Right atrium auricular region (tissue), 2 donors: ENCODE measurements around the gene AKR7A3. TPM values are rescaled to one million over a fixed set of nuclear protein-coding genes. Genes with fewer than 3 reads are reported as not detected.
"Not testable (repeated sequence)": the region's sequence is repeated elsewhere in the genome, so short reads cannot be mapped to it uniquely, and the experiment has no call there.

Source experiments
- DNase-seq: peaks from one replicate; pipeline ENCODE4 v3.0.0-alpha.2; 2019; ENCODE audit warnings: low spot score
- H3K27ac ChIP-seq, 2 donors: fragments of 200-600 bp; sonication (generic); 1 replicate in 1 of 2; 2 replicates in 1 of 2; pipeline ENCODE4 v1.5.1; 2016 to 2019
- H3K27me3 ChIP-seq, 2 donors: fragments of 200-600 bp; sonication (generic); one replicate each; pipeline versions ENCODE4 v1.5.1 to v1.6.0; 2017 to 2019
- H3K36me3 ChIP-seq: fragments of 200-600 bp; sonication (generic); one replicate; pipeline ENCODE4 v1.5.1; 2016
- H3K4me1 ChIP-seq, 2 donors: fragments of 200-600 bp; sonication (generic); one replicate each; pipeline versions ENCODE4 v1.5.1 to v1.6.0; 2017 to 2019
- H3K4me3 ChIP-seq, 2 donors: fragments of 200-600 bp; sonication (generic); 1 replicate in 1 of 2; 2 replicates in 1 of 2; pipeline ENCODE4 v1.5.1; 2017 to 2019; ENCODE audit warnings: mild to moderate bottlenecking in 1 of 2, moderate library complexity in 1 of 2
- H3K9me3 ChIP-seq, 2 donors: fragments of 200-600 bp; sonication (generic); one replicate each; pipeline ENCODE4 v1.5.1; 2019
- total RNA-seq, 2 donors: library from RNA; depleted of rRNA; stranded (reverse); fragments of >200 nt; gene quantifications; one replicate each; pipeline ENCODE4 v1.1.0, GENCODE V29; 2016
- TF ChIP-seq, protein P1 (sequence below), 2 donors: fragments of 200-600 bp; sonication (generic); IDR thresholded peaks; one replicate each; pipeline ENCODE4 v1.5.1; 2019; ENCODE audit warnings: antibody characterized with exemption in 2 of 2

The AKR7A3 gene
- total RNA-seq, 2 donors from 2014 or later: 0.20 TPM; not detected in 1

- Histone ChIP-seq H3K27me3 (no peaks in the 10 kb centered on the region), H3K27ac (no peak overlapping the region), H3K4me1 (no peaks in the 10 kb centered on the region), H3K9me3 (peaks cover 0 to 12% of the 10 kb centered on the region in 2 donors), H3K36me3 (no peaks in the 10 kb centered on the region), H3K4me3 (no peak overlapping the region)
- no peak for DNase-seq
- TF ChIP-seq, protein P1, sequence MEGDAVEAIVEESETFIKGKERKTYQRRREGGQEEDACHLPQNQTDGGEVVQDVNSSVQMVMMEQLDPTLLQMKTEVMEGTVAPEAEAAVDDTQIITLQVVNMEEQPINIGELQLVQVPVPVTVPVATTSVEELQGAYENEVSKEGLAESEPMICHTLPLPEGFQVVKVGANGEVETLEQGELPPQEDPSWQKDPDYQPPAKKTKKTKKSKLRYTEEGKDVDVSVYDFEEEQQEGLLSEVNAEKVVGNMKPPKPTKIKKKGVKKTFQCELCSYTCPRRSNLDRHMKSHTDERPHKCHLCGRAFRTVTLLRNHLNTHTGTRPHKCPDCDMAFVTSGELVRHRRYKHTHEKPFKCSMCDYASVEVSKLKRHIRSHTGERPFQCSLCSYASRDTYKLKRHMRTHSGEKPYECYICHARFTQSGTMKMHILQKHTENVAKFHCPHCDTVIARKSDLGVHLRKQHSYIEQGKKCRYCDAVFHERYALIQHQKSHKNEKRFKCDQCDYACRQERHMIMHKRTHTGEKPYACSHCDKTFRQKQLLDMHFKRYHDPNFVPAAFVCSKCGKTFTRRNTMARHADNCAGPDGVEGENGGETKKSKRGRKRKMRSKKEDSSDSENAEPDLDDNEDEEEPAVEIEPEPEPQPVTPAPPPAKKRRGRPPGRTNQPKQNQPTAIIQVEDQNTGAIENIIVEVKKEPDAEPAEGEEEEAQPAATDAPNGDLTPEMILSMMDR (IDR thresholded peaks at IDR 0.05): no peak
These were observed 6.1 kb upstream of the AKR7A3 start for GRCh38 chr1:19294638-19295037.

DNA sequence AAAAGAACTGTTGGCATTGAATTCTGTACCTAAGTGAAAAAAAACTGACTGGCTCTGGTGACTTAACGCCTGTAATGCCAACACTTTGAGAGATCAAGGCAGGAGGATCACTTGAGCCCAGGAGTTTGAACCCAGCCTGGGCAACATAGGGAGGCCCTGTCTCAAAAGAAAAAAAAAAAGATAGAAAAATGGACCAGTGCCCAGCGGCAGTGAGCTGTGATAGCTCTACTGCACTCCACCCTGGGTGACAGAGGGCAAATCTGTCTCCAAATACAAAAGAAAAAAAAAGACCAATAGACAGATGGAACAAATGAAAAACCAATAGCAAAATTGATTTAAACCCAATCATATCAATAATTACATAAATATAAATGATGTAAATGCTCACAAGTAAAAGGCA lies 674 bp upstream of the AKR7A3 start:
- no peak for DNase-seq
- H3K27me3 ChIP-seq: no peaks in the 10 kb centered on the region
- H3K4me3 ChIP-seq: peak overlapping the region in 1 of 2 donors; percentile 46
- H3K27ac ChIP-seq: no peak overlapping the region
- H3K36me3 ChIP-seq: no peaks in the 10 kb centered on the region
- peaks cover 0 to 7% of the 10 kb centered on the region in 2 donors for H3K4me1 ChIP-seq
- TF ChIP-seq, protein P1 (IDR thresholded peaks at IDR 0.05): no peak
- peaks cover 0 to under 1% of the 10 kb centered on the region in 2 donors for H3K9me3 ChIP-seq

GRCh38 chr1:19287436-19288185 lies 959 bp downstream of the AKR7A3 start:
- H3K27me3 ChIP-seq: no peaks in the 10 kb centered on the region
- TF ChIP-seq, protein P1 (IDR thresholded peaks at IDR 0.05): no peak
- no peak for DNase-seq
- H3K36me3 ChIP-seq: no peaks in the 10 kb centered on the region
- no peaks in the 10 kb centered on the region for H3K9me3 ChIP-seq
- peaks cover 0 to 7% of the 10 kb centered on the region in 2 donors for H3K4me1 ChIP-seq
- H3K4me3 ChIP-seq: no peak overlapping the region
- H3K27ac ChIP-seq: no peak overlapping the region

GRCh38 chr1:19285807-19286206 lies 2.8 kb downstream of the AKR7A3 start:
- H3K27me3 ChIP-seq, H3K9me3 ChIP-seq, H3K27ac ChIP-seq, H3K4me3 ChIP-seq, H3K4me1 ChIP-seq, DNase-seq, H3K36me3 ChIP-seq: not testable (repeated sequence)

GRCh38 chr1:19285366-19285765 lies 3.2 kb downstream of the AKR7A3 start:
- not testable (repeated sequence) for DNase-seq

GRCh38 chr1:19284881-19285280 lies 3.7 kb downstream of the AKR7A3 start:
- H3K27me3 ChIP-seq: no peaks in the 10 kb centered on the region
- H3K4me3 ChIP-seq: no peak overlapping the region
- DNase-seq: no peak
- H3K4me1 ChIP-seq: peaks cover 0 to 7% of the 10 kb centered on the region in 2 donors
- H3K27ac ChIP-seq: no peak overlapping the region
- TF ChIP-seq, protein P1 (IDR thresholded peaks at IDR 0.05): no peak
- H3K36me3 ChIP-seq: no peaks in the 10 kb centered on the region
- no peaks in the 10 kb centered on the region for H3K9me3 ChIP-seq

More at GRCh38 chr1:19285366-19285765, 3.2 kb downstream of the AKR7A3 start:
- not testable (repeated sequence) for H3K27ac ChIP-seq, H3K27me3 ChIP-seq, H3K4me3 ChIP-seq, H3K4me1 ChIP-seq, H3K36me3 ChIP-seq, H3K9me3 ChIP-seq

DNA sequence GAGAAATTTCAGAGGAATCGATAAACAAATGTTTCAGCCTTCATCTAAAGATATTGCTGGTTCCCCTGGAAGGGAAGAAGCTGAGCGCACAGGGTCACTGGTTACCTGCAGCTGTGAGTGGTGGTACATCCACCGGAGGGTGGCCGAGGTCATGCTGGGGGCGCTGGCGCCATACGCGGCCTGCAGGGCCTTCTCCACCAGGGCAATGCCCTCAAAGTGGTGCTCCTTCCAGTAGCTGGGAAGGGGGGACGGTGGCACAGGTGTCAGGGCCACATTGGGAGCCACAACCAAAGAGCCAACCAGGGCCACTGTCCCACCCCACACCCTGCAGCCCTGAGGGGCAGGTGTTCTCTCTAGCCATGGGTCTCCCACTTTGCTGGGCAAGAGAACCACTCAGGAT lies 4.7 kb downstream of the AKR7A3 start:
- no peak for DNase-seq
- peaks cover 0 to 3% of the 10 kb centered on the region in 2 donors for H3K4me1 ChIP-seq
- H3K27ac ChIP-seq: no peak overlapping the region
- H3K27me3 ChIP-seq: no peaks in the 10 kb centered on the region
- H3K36me3 ChIP-seq: no peaks in the 10 kb centered on the region
- H3K9me3 ChIP-seq: no peaks in the 10 kb centered on the region
- H3K4me3 ChIP-seq: no peak overlapping the region
- TF ChIP-seq, protein P1 (IDR thresholded peaks at IDR 0.05): no peak
